ENCODE results near the gene SMIM38. TPM values are rescaled to one million over a fixed set of nuclear protein-coding genes. Genes with fewer than 3 reads are reported as not detected.

The SMIM38 gene
- total and polyA plus RNA-seq, 9 of the 15 experiments (the other 6 are each of a cell fraction or from before 2014, with no cell fraction given): 0.07 to 1.2 (median 0.21) TPM; not detected in 2

GRCh38 chr11:69166218-69167115, 10.7 kb downstream of the SMIM38 start:
- Histone ChIP-seq H3K9me1 (ENCODE audit: control insufficient read depth, insufficient read depth, low read length) (no peaks in the 10 kb centered on the region), H3K9me3 (replicated peaks; ENCODE audit: control insufficient read depth, insufficient read depth, low read depth, low read length) (no peaks in the 10 kb centered on the region), H3K79me2 (ENCODE audit: control insufficient read depth, insufficient read depth, low read length) (no peaks in the 10 kb centered on the region), H3K4me2 (ENCODE audit: insufficient read depth, low read length) (0 out of 2 replicates have a peak overlapping the region, but pooled peaks have one; percentile 3), H3K36me3 (ENCODE audit: control insufficient read depth, insufficient read depth, low read length) (no peaks in the 10 kb centered on the region), H3K27me3 (ENCODE audit: control insufficient read depth in 2 of 2, insufficient read depth in 2 of 2, low read length in 2 of 2) (peaks cover 2 to 37% of the 10 kb centered on the region in 2 experiments; a peak in 3 of 5 replicates), H3K4me3 (no peak overlapping the region), H2AFZ (ENCODE audit: low read depth, low read length) (no peak overlapping the region; the same call in 1 of the 2 replicates), H3K4me1 (replicated peaks in 1 of 2; ENCODE audit: control insufficient read depth in 2 of 2, insufficient read depth in 2 of 2, low read length in 2 of 2) (peaks cover 6 to 7% of the 10 kb centered on the region in 2 experiments; a peak in 3 of 5 replicates), H4K20me1 (replicated peaks; ENCODE audit: control insufficient read depth, insufficient read depth, low read length) (no peaks in the 10 kb centered on the region), H3K27ac (ENCODE audit: extremely low read depth, low read depth, low read length) (no peak overlapping the region), H3K9ac (ENCODE audit: insufficient read depth in 1 of 2, low read depth in 2 of 2, low read length in 2 of 2) (peak overlapping the region in 1 of 2 experiments; percentile 61; a peak in 2 of 4 replicates)
- in situ Hi-C loops (cut with MboI) (no loop called here), intact Hi-C loops (cut with micrococcal nuclease) (no loop called here)
- BruUV-seq (replicated peaks): no TSS peak
- DNase-seq (ENCODE audit: extremely low read depth in 1 of 4, low spot score in 3 of 4) (peak; percentile 34 to 62 (median 43)), ATAC-seq (peak; percentile 85), FAIRE-seq (peak; percentile 71)
- WGBS (ENCODE audit: insufficient coverage, low coverage, missing lambda C conversion rate): 2% methylated on average over 20 of the region's 21 CpGs
- POLR2A ChIA-PET: no interaction called here
- CTCF ChIA-PET (ENCODE audit: low intra/inter-chr PET ratio): no interaction called here
- peak; percentile 88 for TF ChIP-seq JUND (IDR thresholded peaks at IDR 0.05; ENCODE audit: borderline replicate concordance, low read depth, low read length)
- TF ChIP-seq JUND (tag; IDR thresholded peaks at IDR 0.05; ENCODE audit: borderline replicate concordance, low read depth, low read length): peak; percentile 81; the same call in 2 of the 3 replicates
- peak in 2 of 3 experiments; percentile 18 to 25; a peak in 1 of 6 replicates for TF ChIP-seq CTCF (IDR thresholded peaks at IDR 0.05 in 2 of 3, conservative IDR thresholded peaks at IDR 0.05 in 1 of 3; ENCODE audit: insufficient read depth in 2 of 3, low read depth in 1 of 3, low read length in 3 of 3)
- TF ChIP-seq DPF2 (IDR thresholded peaks at IDR 0.05): 0 out of 2 replicates have a peak, but pooled peaks have one; percentile 20
- peak; percentile 59 for TF ChIP-seq JUN (IDR thresholded peaks at IDR 0.05; ENCODE audit: borderline replicate concordance, low read depth, low read length)
- no peak for TF ChIP-seq JUN (CRISPR knock-in tag; IDR thresholded peaks at IDR 0.05; ENCODE audit: borderline replicate concordance)
- TF ChIP-seq GATAD2B (IDR thresholded peaks at IDR 0.05; ENCODE audit: borderline replicate concordance): no peak
- peak; percentile 91 for TF ChIP-seq MEF2D (tag; conservative IDR thresholded peaks at IDR 0.05; ENCODE audit: low read depth)
- TF ChIP-seq ZNF407 (IDR thresholded peaks at IDR 0.05; ENCODE audit: low read depth): no peak
- TF ChIP-seq FOXK1 (CRISPR knock-in tag; IDR thresholded peaks at IDR 0.05; ENCODE audit: borderline replicate concordance): 0 out of 2 replicates have a peak, but pooled peaks have one; percentile 44
- TF ChIP-seq FOSL1 (tag; conservative IDR thresholded peaks at IDR 0.05): peak; percentile 82
